Liver (tissue), 9 donors: Measurements from ENCODE around the gene GNA14. TPM values are rescaled to one million over a fixed set of nuclear protein-coding genes. Genes with fewer than 3 reads are reported as not detected.

Experiments used
- DNase-seq: peaks from one replicate; pipeline ENCODE4 v3.0.0-alpha.2; 2017; ENCODE audit warnings: low spot score
- H3K27ac ChIP-seq, 2 donors: one replicate each; pipeline ENCODE4 v1.7.0; 2013; ENCODE audit warnings: inconsistent platforms in 2 of 2, low read length in 2 of 2, control low read depth in 1 of 2, low read depth in 1 of 2, mild to moderate bottlenecking in 1 of 2
- H3K27me3 ChIP-seq, 4 donors: one replicate each; pipeline versions ENCODE4 v1.6.1 to v1.7.0; 2013; ENCODE audit warnings: low read length in 3 of 4, inconsistent platforms in 1 of 4, mild to moderate bottlenecking in 1 of 4, moderate library complexity in 1 of 4; ENCODE audit not compliant: control insufficient read depth in 4 of 4, insufficient read depth in 4 of 4
- H3K36me3 ChIP-seq, 4 donors: one replicate each; pipeline versions ENCODE4 v1.6.1 to v1.7.0; 2013; ENCODE audit warnings: low read length in 3 of 4, mild to moderate bottlenecking in 3 of 4, low read depth in 1 of 4, moderate library complexity in 1 of 4; ENCODE audit not compliant: control insufficient read depth in 4 of 4, insufficient read depth in 3 of 4
- H3K4me1 ChIP-seq, 4 donors: one replicate each; pipeline versions ENCODE4 v1.6.1 to v1.7.0; 2013; ENCODE audit warnings: low read length in 3 of 4, mild to moderate bottlenecking in 3 of 4, moderate library complexity in 1 of 4; ENCODE audit not compliant: control insufficient read depth in 4 of 4, insufficient read depth in 4 of 4
- H3K4me3 ChIP-seq, 3 donors: one replicate each; pipeline versions ENCODE4 v1.6.1 to v1.7.0; 2013; ENCODE audit warnings: low read length in 3 of 3, control low read depth in 1 of 3, low read depth in 1 of 3, mild to moderate bottlenecking in 1 of 3
- H3K9ac ChIP-seq, 2 donors: one replicate each; pipeline ENCODE4 v1.7.0; 2013; ENCODE audit warnings: low read length in 2 of 2, mild to moderate bottlenecking in 2 of 2, moderate library complexity in 2 of 2, control low read depth in 1 of 2, low read depth in 1 of 2
- H3K9me3 ChIP-seq, 4 donors: one replicate each; pipeline versions ENCODE4 v1.6.1 to v1.7.0; 2013; ENCODE audit warnings: low read length in 3 of 4; ENCODE audit not compliant: control insufficient read depth in 4 of 4
- ATF3 ChIP-seq: IDR thresholded peaks from 2 replicates; pipeline ENCODE4 v1.6.1; 2016; ENCODE audit warnings: antibody characterized with exemption
- FOXA1 ChIP-seq: IDR thresholded peaks from 2 replicates; pipeline ENCODE4 v1.6.1; 2016; ENCODE audit warnings: antibody characterized with exemption
- FOXA2 ChIP-seq: IDR thresholded peaks from 2 replicates; pipeline ENCODE4 v1.6.1; 2016; ENCODE audit warnings: antibody characterized with exemption
- HNF4A ChIP-seq, 2 donors: conservative IDR thresholded peaks; 2 replicates each; pipeline ENCODE4 v1.6.1; 2016; ENCODE audit warnings: antibody characterized with exemption in 2 of 2, mild to moderate bottlenecking in 2 of 2
- HNF4G ChIP-seq: IDR thresholded peaks from 2 replicates; pipeline ENCODE4 v1.6.1; 2016; ENCODE audit warnings: antibody characterized with exemption
- JUND ChIP-seq, 2 donors: IDR thresholded peaks; 2 replicates each; pipeline ENCODE4 v1.6.1; 2016; ENCODE audit warnings: antibody characterized with exemption in 2 of 2
- NR2F2 ChIP-seq: IDR thresholded peaks from 2 replicates; pipeline ENCODE4 v1.6.1; 2016; ENCODE audit warnings: antibody characterized with exemption
- REST ChIP-seq: IDR thresholded peaks from 2 replicates; pipeline ENCODE4 v1.6.1; 2016; ENCODE audit warnings: antibody characterized with exemption, mild to moderate bottlenecking
- TAF1 ChIP-seq: conservative IDR thresholded peaks from 2 replicates; pipeline ENCODE4 v1.6.1; 2016; ENCODE audit warnings: antibody characterized with exemption, mild to moderate bottlenecking
- WGBS: extraction: QIAGEN DNeasy Blood & Tissue Kit; methylation state at CpG from one replicate; pipeline ENCODE4 v1.1.7; 2013; 5-methylcytosine and 5-hydroxymethylcytosine counted together
- polyA plus RNA-seq, 2 donors: library from polyadenylated mRNA; stranded (reverse) in 1 of 2; unstranded in 1 of 2; fragments of 200-250 nt in 1 of 2; fragments of >200 nt in 1 of 2; fragmentation: Nextera tagmentation in 1 of 2; extraction: Ambion mirVana in 1 of 2; gene quantifications; one replicate each; pipeline versions ENCODE4 v1.2.1 to v1.2.3, GENCODE V29; 2013 to 2015
- total RNA-seq, 2 donors: library from RNA; depleted of rRNA; stranded (reverse); fragments of >200 nt; gene quantifications; one replicate each; pipeline ENCODE4 v1.2.3, GENCODE V29; 2014
- TF ChIP-seq, protein P1 (sequence below): IDR thresholded peaks from 2 replicates; pipeline ENCODE4 v1.6.1; 2016; ENCODE audit warnings: antibody characterized with exemption
- TF ChIP-seq, protein P2 (sequence below): fragments of 150-350 bp; IDR thresholded peaks from 2 replicates; pipeline ENCODE4 v1.5.1; 2017; ENCODE audit warnings: improper control_type of control experiment, low read depth, low read length; ENCODE audit not compliant: missing input control
- TF ChIP-seq, protein P3 (sequence below): IDR thresholded peaks from 2 replicates; pipeline ENCODE4 v1.6.1; 2016; ENCODE audit warnings: antibody characterized with exemption
- donor health status: healthy.
- donor health status: healthy.
- donor health status: healthy.
- donor health status: healthy.
- donor health status: healthy.

Gene GNA14
- total and polyA plus RNA-seq, 4 donors = 1.1 to 5.4 (median 2.9) TPM

- no peaks in the 10 kb centered on the region for H3K36me3 ChIP-seq
- H3K9me3 ChIP-seq = peaks cover 0 to 3% (median 1%) of the 10 kb centered on the region in 4 donors
- 98% methylated on average over 4 of the region's 4 CpGs for WGBS
- H3K9ac ChIP-seq = no peak overlapping the region
- no peak overlapping the region for H3K4me3 ChIP-seq
- no peak overlapping the region for H3K27ac ChIP-seq
- TF ChIP-seq REST = no peak
- no peak for TF ChIP-seq TAF1
- TF ChIP-seq, protein P1, sequence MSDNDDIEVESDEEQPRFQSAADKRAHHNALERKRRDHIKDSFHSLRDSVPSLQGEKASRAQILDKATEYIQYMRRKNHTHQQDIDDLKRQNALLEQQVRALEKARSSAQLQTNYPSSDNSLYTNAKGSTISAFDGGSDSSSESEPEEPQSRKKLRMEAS = no peak
- TF ChIP-seq, protein P2, sequence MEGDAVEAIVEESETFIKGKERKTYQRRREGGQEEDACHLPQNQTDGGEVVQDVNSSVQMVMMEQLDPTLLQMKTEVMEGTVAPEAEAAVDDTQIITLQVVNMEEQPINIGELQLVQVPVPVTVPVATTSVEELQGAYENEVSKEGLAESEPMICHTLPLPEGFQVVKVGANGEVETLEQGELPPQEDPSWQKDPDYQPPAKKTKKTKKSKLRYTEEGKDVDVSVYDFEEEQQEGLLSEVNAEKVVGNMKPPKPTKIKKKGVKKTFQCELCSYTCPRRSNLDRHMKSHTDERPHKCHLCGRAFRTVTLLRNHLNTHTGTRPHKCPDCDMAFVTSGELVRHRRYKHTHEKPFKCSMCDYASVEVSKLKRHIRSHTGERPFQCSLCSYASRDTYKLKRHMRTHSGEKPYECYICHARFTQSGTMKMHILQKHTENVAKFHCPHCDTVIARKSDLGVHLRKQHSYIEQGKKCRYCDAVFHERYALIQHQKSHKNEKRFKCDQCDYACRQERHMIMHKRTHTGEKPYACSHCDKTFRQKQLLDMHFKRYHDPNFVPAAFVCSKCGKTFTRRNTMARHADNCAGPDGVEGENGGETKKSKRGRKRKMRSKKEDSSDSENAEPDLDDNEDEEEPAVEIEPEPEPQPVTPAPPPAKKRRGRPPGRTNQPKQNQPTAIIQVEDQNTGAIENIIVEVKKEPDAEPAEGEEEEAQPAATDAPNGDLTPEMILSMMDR = no peak
- DNase-seq = no peak
- no peaks in the 10 kb centered on the region for H3K27me3 ChIP-seq
- peaks cover 0 to 2% (median 0%) of the 10 kb centered on the region in 4 donors for H3K4me1 ChIP-seq
These were observed 198.0 kb downstream of the GNA14 start for GRCh38 chr9:77450085-77450475.

DNA sequence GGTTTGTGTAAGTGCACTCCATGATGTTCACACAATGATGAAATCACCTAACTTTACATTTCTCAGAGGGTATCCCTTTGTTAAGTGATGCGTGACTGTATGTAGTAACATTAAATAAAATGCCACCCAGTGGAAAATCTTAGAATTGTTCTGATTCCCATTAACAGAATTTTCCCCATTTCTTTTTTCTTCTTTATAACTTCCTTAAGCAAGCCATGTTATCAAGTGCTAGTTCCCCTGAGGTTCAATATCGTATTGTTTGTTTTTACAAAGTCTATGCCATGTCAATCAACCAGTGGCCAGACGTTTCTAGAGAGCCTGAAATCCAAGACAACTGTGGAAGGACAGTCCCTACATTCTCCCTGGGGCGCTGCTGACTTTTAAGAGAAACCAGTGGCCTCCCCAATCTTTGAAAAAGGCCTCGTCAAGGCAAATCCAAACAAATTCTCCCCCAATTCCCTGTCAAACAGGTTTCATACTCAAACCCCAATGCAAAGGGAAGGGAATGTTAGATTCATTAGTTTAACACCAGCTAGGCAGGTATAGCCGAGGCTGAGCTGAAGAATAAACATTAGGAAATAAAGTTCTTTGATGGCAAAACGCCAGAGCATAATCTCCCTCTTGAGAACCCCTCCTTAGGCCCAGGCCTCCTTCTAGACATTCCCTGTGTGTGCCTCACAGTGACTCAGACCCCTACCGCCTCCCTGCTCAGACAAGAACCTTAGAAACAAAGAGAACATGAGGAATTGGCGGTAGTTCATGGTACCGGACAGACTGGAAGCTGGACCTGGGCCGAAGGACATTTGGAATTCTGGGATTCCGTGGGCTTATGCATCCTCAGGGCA, 198.7 kb downstream of the GNA14 start:
- no peak for DNase-seq
- no peak overlapping the region for H3K9ac ChIP-seq
- 74% methylated on average over 12 of the region's 12 CpGs for WGBS
- no peaks in the 10 kb centered on the region for H3K36me3 ChIP-seq
- H3K9me3 ChIP-seq = peaks cover 0 to 3% (median 1%) of the 10 kb centered on the region in 4 donors
- no peak overlapping the region for H3K4me3 ChIP-seq
- TF ChIP-seq TAF1 (no peak), HNF4A (conservative IDR thresholded peaks at IDR 0.05) (no peak), FOXA1 (no peak), REST (no peak), JUND (IDR thresholded peaks at IDR 0.05) (no peak), FOXA2 (no peak), ATF3 (no peak), NR2F2 (no peak), HNF4G (no peak)
- TF ChIP-seq, protein P2 = no peak
- TF ChIP-seq, protein P1 = no peak
- TF ChIP-seq, protein P3, sequence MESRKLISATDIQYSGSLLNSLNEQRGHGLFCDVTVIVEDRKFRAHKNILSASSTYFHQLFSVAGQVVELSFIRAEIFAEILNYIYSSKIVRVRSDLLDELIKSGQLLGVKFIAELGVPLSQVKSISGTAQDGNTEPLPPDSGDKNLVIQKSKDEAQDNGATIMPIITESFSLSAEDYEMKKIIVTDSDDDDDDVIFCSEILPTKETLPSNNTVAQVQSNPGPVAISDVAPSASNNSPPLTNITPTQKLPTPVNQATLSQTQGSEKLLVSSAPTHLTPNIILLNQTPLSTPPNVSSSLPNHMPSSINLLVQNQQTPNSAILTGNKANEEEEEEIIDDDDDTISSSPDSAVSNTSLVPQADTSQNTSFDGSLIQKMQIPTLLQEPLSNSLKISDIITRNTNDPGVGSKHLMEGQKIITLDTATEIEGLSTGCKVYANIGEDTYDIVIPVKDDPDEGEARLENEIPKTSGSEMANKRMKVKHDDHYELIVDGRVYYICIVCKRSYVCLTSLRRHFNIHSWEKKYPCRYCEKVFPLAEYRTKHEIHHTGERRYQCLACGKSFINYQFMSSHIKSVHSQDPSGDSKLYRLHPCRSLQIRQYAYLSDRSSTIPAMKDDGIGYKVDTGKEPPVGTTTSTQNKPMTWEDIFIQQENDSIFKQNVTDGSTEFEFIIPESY = no peak
- no peak overlapping the region for H3K27ac ChIP-seq
- H3K4me1 ChIP-seq = peaks cover 0 to 2% (median 0%) of the 10 kb centered on the region in 4 donors
- no peaks in the 10 kb centered on the region for H3K27me3 ChIP-seq
